HG03432 (cell line): ENCODE measurements around the gene MEIOSIN.

Source experiments
- ATAC-seq: cut with Tn5 transposase; IDR thresholded peaks from one replicate; pipeline ENCODE4 v1.9.1; 2021; ENCODE audit warnings: mild to moderate bottlenecking, moderate library complexity; ENCODE audit not compliant: unreplicated experiment

The MEIOSIN gene

GRCh38 chr19:45763691-45764294 lies 30.6 kb downstream of the MEIOSIN start:
- no peak for ATAC-seq

- no peak for ATAC-seq
Measured at GRCh38 chr19:45764475-45764874, 31.2 kb downstream of the MEIOSIN start.

GRCh38 chr19:45764945-45765701 lies 31.9 kb downstream of the MEIOSIN start:
- no peak for ATAC-seq

- ATAC-seq = no peak
Measured at GRCh38 chr19:45765702-45766295, 32.6 kb downstream of the MEIOSIN start.

GRCh38 chr19:45766296-45766868 lies 33.1 kb downstream of the MEIOSIN start:
- ATAC-seq = no peak

GRCh38 chr19:45766869-45767346 lies 33.7 kb downstream of the MEIOSIN start:
- no peak for ATAC-seq

- no peak for ATAC-seq
Measured at GRCh38 chr19:45767410-45767880, 34.2 kb downstream of the MEIOSIN start.

- ATAC-seq = no peak
Measured at GRCh38 chr19:45767881-45768654, 34.8 kb downstream of the MEIOSIN start.

- ATAC-seq = no peak
Measured at GRCh38 chr19:45768655-45768983, 35.4 kb downstream of the MEIOSIN start.

GRCh38 chr19:45768984-45769782 lies 35.9 kb downstream of the MEIOSIN start, which contains the start of gene SIX5:
TSS of gene SIX5 (minus strand) at chr19:45769252. CDS start at chr19:45768844, 408 bp downstream.
- peak; percentile 64 for ATAC-seq

GRCh38 chr19:45769821-45770191 lies 36.6 kb downstream of the MEIOSIN start:
- ATAC-seq = peak; percentile 11

GRCh38 chr19:45770192-45771101 lies 37.2 kb downstream of the MEIOSIN start:
- ATAC-seq = peak; percentile 54

GRCh38 chr19:45771311-45771933 lies 38.2 kb downstream of the MEIOSIN start:
- no peak for ATAC-seq

GRCh38 chr19:45772130-45772840 lies 39.0 kb downstream of the MEIOSIN start:
- ATAC-seq = no peak

GRCh38 chr19:45772912-45773311 lies 39.7 kb downstream of the MEIOSIN start:
- no peak for ATAC-seq

GRCh38 chr19:45773384-45773783 lies 40.1 kb downstream of the MEIOSIN start:
- no peak for ATAC-seq

- ATAC-seq = no peak
Measured at GRCh38 chr19:45774765-45775164, 41.5 kb downstream of the MEIOSIN start.

GRCh38 chr19:45777395-45777961 lies 44.2 kb downstream of the MEIOSIN start:
- ATAC-seq = no peak
